ENCODE measurements around the gene HS3ST4. TPM values are rescaled to one million over a fixed set of nuclear protein-coding genes. Genes with fewer than 3 reads are reported as not detected.
"Not testable (repeated sequence)": the region's sequence is repeated elsewhere in the genome, so short reads cannot be mapped to it uniquely, and the experiment has no call there.

HS3ST4 gene
- total and polyA plus RNA-seq, 2 donors (not counting 1 experiment from before 2014, with no cell fraction given), result not detected

- Histone ChIP-seq H3K79me2 (ENCODE audit: control insufficient read depth, insufficient read depth, low read length) (no peaks in the 10 kb centered on the region), H3K4me3 (replicated peaks in 1 of 4; ENCODE audit: control extremely low read depth in 1 of 4, insufficient read depth in 1 of 4, low read depth in 3 of 4, low read length in 4 of 4) (no peak overlapping the region), H3K4me1 (ENCODE audit: control insufficient read depth, extremely low read depth, insufficient read depth, low read length) (no peaks in the 10 kb centered on the region), H3K27me3 (ENCODE audit: control insufficient read depth, insufficient read depth, low read length) (no peaks in the 10 kb centered on the region), H3K27ac (ENCODE audit: insufficient read depth, low read length) (no peak overlapping the region), H2AFZ (ENCODE audit: low read length) (no peak overlapping the region), H4K20me1 (ENCODE audit: control insufficient read depth, extremely low read depth, insufficient read depth, low read length) (no peaks in the 10 kb centered on the region), H3K9ac (ENCODE audit: insufficient read depth, low read length) (no peak overlapping the region), H3K36me3 (ENCODE audit: control insufficient read depth, insufficient read depth, low read length) (no peaks in the 10 kb centered on the region), H3K9me3 (ENCODE audit: control insufficient read depth, insufficient read depth, low read depth, low read length) (no peaks in the 10 kb centered on the region), H3K4me2 (ENCODE audit: extremely low read depth, insufficient read depth, low read length) (no peak overlapping the region)
- no peak for TF ChIP-seq EZH2 (IDR thresholded peaks at IDR 0.05; ENCODE audit: low read length, missing control alignments)
- no peak for TF ChIP-seq CTCF (conservative IDR thresholded peaks at IDR 0.05 in 1 of 2, IDR thresholded peaks at IDR 0.05 in 1 of 2; ENCODE audit: low read depth in 1 of 2, low read length in 2 of 2)
- no peak for DNase-seq (ENCODE audit: low read depth in 2 of 2)
Measured at GRCh38 chr16:26031286-26031685, 339.5 kb downstream of the HS3ST4 start.

GRCh38 chr16:26032661-26033060, 340.9 kb downstream of the HS3ST4 start:
- H3K27ac ChIP-seq (ENCODE audit: insufficient read depth, low read length); H3K27me3 ChIP-seq (ENCODE audit: control insufficient read depth, insufficient read depth, low read length); H3K4me1 ChIP-seq (ENCODE audit: control insufficient read depth, extremely low read depth, insufficient read depth, low read length); DNase-seq (ENCODE audit: low read depth in 2 of 2); H3K9me3 ChIP-seq (ENCODE audit: control insufficient read depth, insufficient read depth, low read depth, low read length); H2AFZ ChIP-seq (ENCODE audit: low read length); H3K36me3 ChIP-seq (ENCODE audit: control insufficient read depth, insufficient read depth, low read length); H4K20me1 ChIP-seq (ENCODE audit: control insufficient read depth, extremely low read depth, insufficient read depth, low read length); H3K4me2 ChIP-seq (ENCODE audit: extremely low read depth, insufficient read depth, low read length); H3K79me2 ChIP-seq (ENCODE audit: control insufficient read depth, insufficient read depth, low read length); H3K4me3 ChIP-seq (replicated peaks in 1 of 4; ENCODE audit: control extremely low read depth in 1 of 4, insufficient read depth in 1 of 4, low read depth in 3 of 4, low read length in 4 of 4); H3K9ac ChIP-seq (ENCODE audit: insufficient read depth, low read length): not testable (repeated sequence)

- Histone ChIP-seq H3K4me3 (replicated peaks in 1 of 4; ENCODE audit: control extremely low read depth in 1 of 4, insufficient read depth in 1 of 4, low read depth in 3 of 4, low read length in 4 of 4) (no peak overlapping the region), H2AFZ (ENCODE audit: low read length) (no peak overlapping the region), H3K27me3 (ENCODE audit: control insufficient read depth, insufficient read depth, low read length) (no peaks in the 10 kb centered on the region), H3K4me2 (ENCODE audit: extremely low read depth, insufficient read depth, low read length) (no peak overlapping the region), H3K27ac (ENCODE audit: insufficient read depth, low read length) (no peak overlapping the region), H3K36me3 (ENCODE audit: control insufficient read depth, insufficient read depth, low read length) (no peaks in the 10 kb centered on the region), H3K9me3 (ENCODE audit: control insufficient read depth, insufficient read depth, low read depth, low read length) (no peaks in the 10 kb centered on the region), H3K4me1 (ENCODE audit: control insufficient read depth, extremely low read depth, insufficient read depth, low read length) (no peaks in the 10 kb centered on the region), H3K9ac (ENCODE audit: insufficient read depth, low read length) (no peak overlapping the region), H4K20me1 (ENCODE audit: control insufficient read depth, extremely low read depth, insufficient read depth, low read length) (no peaks in the 10 kb centered on the region), H3K79me2 (ENCODE audit: control insufficient read depth, insufficient read depth, low read length) (no peaks in the 10 kb centered on the region)
- TF ChIP-seq CTCF (conservative IDR thresholded peaks at IDR 0.05 in 1 of 2, IDR thresholded peaks at IDR 0.05 in 1 of 2; ENCODE audit: low read depth in 1 of 2, low read length in 2 of 2), result no peak
- TF ChIP-seq EZH2 (IDR thresholded peaks at IDR 0.05; ENCODE audit: low read length, missing control alignments), result no peak
- no peak for DNase-seq (ENCODE audit: low read depth in 2 of 2)
Measured at GRCh38 chr16:26041952-26042668, 350.4 kb downstream of the HS3ST4 start.
